Esophagus squamous epithelium (tissue), 4 donors: Measurements from ENCODE around the gene PDILT.
"Not testable (repeated sequence)": the region's sequence is repeated elsewhere in the genome, so short reads cannot be mapped to it uniquely, and the experiment has no call there.

Source experiments
- CTCF ChIP-seq, 6 experiments: fragments of 450-650 bp in 4 of 6; fragments of 200-600 bp in 2 of 6; sonication (generic) in 2 of 6; IDR thresholded peaks; one replicate each; pipeline ENCODE4 v1.5.1; 2016 to 2019; ENCODE audit warnings: antibody characterized with exemption in 6 of 6, mild to moderate bottlenecking in 4 of 6, moderate library complexity in 4 of 6
- POLR2A ChIP-seq, 4 donors: fragments of 450-650 bp; IDR thresholded peaks; one replicate each; pipeline ENCODE4 v1.6.1; 2017; ENCODE audit warnings: antibody characterized with exemption in 4 of 4, mild to moderate bottlenecking in 4 of 4, moderate library complexity in 3 of 4

- not testable (repeated sequence) for TF ChIP-seq POLR2A, CTCF (IDR thresholded peaks at IDR 0.05)
Observed at GRCh38 chr16:20429499-20429898, 25.0 kb upstream of the PDILT start.
